Activated T-cell treated with anti-CD3 and anti-CD28 coated beads for 4 hours (primary cell): Measurements from ENCODE around the gene SYNGR1.

Experiments used
- DNase-seq: peaks from one replicate; pipeline ENCODE4 v3.0.0-alpha.2; 2020

The SYNGR1 gene

DNA sequence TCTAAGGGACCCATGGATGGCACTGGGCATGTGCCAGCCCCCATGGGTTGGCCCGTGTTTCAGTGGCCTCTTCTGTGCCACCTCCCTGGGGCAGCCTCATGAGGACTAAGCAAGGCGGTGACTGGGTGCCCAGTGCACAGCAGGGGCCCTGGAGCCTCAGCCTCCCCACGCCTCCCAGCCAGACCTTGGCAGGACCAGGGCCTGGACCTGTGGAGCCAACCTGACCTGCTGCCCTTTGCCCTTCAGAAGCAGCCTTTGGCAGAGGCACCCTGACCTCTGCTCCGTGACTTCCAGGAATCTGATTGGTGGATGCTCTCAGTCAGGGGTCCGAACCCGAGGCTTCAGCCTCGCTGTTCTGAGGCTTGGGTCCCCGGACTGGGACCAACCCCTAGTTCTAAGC lies 25.0 kb downstream of the SYNGR1 start:
- DNase-seq = no peak

DNA sequence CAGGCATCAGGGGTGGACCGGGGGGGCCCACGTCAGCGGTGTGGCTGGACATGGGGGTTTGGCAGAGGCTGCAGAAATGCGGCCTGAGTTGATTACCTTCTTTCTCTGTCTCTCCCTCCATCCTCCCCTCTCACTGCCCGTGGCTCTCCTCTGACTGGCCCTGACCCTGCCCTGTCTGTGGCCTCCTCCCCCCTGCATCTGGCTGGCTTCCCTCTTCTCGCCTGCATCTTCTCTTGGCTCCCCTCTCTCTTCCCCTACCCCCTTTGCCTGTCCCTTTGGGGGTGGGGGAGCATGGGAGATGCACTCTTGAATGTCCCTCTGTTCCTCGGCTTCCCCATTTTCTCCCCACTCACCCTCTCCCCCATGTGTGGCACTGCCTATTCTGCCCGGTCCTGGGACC lies 25.9 kb downstream of the SYNGR1 start:
- DNase-seq = no peak

DNA sequence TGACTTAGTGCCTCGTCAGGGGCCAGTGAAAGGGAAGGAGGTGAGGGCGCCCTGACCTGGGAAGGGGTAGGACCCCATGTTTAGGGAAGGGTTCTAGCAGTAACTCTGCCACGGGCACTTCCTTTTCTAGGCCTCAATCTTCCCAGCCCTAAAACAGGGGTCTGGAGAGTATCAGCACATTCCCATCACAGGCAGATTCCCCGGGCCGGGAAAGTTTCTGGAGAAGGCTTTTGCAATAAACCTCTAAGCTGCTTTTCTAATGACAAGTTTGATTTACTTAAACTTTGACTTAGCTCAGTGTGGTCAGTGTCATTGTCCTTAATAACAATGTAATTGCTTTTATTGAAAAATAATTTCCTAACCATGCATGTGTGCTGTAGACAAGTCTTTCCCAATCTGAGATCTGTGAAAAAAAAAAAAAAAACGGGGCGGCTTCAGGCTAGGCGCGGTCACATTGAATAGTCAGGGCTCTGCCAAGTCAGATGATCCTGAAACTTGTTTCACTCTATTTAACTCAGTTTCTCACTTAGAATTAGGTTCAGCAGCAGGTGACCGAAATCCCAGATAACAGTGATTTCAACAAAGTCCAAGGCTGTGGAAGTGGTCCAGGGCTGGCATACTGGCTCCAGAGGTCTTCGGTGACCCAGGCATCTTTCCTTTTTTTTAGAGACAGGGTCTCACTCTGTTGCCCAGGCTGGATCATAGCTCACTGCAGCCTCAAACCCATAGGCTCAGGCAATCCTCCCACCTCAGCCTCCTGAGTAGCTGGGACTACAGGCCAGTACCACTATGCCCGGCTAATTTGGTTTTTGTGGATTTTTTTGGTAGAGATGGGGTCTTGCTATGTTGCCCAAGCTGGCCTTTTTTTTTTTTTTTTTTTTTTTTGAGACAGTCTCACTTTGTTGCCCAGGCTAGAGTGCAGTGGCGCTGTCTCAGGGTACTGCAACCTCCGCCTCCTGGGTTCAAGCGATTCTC lies 30.3 kb downstream of the SYNGR1 start:
- DNase-seq = no peak

DNA sequence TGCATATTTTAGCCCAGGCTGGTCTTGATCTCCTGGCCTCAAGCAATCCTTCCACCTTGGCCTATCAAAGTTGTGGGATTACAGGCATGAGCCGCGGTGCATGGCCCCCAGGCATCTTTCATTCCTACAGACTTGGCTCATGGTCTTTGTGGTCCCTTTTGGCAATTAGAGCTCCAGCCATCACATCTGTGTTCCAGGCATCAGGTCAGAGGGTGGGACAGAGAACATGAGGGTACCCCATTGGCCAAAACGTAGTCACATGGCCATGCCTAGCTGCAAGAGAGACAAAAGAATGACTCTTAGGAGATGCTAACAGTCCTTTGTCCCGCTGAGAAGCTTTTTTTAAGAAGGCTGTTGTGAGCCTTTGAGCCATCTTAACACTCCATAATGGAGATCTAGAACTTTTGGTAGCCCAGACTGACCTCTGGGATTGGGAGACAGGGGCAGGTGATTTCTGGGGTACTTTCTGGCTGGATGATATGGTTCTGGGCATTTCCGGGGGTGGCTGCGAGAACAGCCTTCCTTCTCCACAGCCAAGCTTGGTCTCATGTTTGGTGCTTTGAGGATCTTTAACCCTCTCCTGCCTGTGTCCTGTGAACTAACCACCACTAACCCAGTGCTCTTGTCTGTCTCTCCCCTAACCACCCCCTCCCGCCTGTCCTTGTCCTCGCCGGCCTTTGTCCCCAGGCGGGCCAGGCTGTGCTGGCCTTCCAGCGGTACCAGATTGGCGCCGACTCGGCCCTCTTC lies 31.4 kb downstream of the SYNGR1 start:
- no peak for DNase-seq

DNA sequence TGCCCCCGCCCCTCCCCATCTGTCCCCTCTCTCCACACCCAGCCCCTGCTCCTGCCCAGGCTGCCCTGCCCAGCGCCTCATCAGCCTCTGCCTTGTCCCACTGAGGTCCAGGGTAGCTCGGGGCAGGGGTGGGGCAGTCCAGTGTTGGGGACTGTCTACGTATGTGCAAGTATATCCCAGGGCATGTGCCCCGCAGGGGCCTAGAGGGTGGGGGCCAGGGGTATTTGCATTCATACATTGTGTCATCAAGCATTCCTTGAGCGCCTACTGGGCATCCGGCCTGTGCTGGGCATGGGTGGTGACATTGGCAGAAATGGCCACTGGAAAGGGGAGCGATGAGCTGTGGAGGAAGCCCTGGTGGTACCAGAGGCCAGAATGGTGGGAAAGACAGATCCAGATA lies 32.1 kb downstream of the SYNGR1 start:
- DNase-seq = no peak

DNA sequence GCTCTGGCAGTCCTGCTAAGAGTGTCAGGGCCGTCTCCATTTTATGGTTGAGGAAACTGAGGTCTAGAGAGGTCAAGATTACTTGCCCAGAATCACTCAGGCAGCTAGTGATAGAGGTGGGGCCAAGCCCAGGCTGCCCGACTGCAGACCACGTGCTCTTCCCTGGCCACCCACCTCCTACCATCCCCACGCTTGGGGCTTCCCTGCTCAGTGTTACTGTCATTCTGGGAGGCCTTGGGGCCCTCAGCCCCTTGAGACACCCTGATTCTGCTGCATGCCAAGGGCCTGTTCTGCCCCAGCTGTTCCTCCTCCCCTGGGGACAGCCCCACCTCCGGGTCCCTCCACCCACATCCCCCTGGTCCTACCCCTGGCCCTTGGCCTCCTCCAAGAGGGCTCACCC lies 32.6 kb downstream of the SYNGR1 start:
- DNase-seq = no peak

DNA sequence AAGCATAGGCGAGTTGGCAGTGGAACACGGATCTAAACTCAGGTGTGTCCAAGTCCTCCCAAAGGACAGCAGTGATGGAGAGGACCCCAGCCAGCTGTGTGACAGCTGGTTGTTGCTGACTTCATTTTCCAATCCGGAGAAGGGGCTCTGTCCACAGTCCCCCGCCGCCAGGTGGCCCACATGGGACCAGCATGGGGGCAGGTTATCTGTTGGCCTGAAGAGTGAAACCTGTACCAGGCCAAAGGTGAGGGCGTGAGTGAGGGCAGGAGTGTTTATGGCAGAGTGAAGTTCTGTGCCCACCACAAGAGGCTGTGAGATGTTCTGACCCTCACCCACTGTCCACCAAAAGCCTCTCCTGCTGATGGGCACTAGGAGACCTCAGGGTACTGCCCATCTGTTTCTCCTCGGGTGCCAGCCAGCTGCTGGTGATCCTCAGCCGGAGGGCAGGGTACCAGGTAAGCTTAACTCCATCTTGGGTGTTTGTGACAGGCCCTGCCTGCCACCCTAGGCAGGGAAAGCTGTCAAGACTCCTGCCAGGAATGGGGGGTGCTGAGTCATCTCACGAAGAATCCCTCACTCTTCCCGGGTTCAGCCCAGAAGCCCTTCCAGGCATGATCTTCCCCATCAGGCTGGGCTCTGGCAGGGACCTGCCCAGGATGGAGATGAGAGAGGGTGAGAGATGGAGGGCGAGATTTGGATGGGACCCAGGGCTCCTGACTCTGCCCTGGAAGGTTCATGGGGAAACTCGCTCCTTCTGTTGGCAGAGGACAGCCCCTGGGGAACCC lies 34.2 kb downstream of the SYNGR1 start:
- DNase-seq = no peak

DNA sequence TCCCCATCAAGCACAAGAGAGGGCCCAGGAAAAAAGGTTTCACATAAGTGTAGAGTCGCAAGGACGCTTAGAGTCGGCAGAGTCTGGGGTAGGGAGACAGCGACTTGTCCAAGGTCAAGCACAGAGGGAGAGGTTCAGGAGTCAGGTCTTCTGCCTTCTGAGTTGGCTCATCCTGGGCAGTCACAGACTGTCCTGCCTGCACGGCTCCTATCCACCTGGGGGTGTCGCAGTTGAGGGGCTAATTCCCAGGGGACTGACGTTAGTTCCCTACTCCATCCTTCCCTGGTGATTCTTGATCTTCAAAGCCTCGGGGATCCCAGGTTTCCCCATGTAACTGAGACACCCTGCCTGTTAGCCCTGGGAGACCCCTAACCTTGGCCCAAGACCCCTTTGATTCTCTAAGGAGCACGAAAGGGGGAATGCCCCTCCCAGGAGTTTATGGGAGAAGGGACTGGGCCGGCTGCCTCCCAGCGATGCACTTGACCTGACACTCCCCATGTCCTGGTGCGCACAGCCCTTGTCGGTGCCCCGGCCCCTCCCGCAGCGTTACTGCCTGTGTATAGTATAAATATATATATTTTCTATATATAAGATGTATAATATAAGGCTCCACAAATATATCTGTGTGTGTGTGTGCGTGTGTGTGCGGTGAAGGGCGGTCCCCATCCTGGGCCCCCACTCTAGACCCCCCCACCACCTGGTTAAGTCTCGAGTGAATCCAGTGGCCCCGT lies 35.1 kb downstream of the SYNGR1 start:
- DNase-seq = no peak

DNA sequence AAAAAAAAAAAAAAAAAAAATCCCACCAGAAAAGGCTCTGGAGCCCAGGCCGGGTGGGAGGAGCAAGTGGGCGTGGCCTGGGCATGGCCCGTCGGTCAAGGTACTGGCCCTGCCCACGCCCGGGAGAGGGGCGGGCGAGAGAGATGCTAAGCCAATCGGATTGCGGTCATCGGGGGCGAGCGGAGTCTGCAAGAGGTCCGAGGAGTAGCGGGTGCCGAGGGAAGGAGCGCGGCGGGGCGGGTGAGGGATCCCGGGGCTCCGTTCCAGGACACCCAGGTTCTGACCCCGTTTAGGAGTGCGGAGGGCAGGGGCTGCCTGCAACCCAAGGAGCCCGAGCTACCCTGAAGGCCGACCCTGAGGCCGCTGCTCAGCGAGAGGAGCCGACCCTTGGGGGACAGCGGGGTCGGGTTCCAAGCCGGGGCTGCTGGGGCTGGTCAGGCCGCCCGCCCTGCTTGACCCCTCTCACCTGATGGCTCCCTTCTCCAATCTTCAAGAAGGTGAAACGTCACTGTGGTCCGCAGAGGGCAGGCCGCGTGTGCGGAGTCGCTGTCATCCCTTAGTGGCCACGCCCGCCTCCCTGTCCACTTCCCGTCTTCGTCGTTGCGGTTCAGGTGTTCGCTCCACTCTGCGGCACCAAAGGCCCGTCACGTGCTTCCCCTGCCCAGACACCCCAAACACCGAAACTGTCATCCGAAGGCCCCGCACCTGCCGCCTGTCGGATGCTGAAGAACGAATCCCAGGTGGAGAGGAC lies 38.6 kb downstream of the SYNGR1 start:
- peak; percentile 33 for DNase-seq

DNA sequence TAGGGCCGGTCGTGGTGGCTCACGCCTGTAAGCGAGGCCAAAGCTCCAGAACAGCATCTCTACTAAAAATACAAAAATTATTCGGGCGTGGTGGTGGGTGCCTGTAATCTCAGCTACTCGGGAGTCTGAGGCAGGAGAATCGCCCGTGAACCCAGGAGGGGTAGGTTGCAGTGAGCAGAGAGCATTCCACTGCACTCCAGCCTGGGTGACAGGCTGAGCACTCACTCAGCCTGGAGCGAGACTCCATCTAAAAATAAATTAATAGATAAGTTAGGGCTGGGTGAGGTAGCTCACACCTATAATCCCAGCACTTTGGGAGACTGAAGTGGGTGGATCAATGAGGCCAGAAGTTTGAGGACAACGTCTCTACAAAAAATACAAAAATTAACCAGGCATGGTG lies 39.6 kb downstream of the SYNGR1 start:
- no peak for DNase-seq

DNA sequence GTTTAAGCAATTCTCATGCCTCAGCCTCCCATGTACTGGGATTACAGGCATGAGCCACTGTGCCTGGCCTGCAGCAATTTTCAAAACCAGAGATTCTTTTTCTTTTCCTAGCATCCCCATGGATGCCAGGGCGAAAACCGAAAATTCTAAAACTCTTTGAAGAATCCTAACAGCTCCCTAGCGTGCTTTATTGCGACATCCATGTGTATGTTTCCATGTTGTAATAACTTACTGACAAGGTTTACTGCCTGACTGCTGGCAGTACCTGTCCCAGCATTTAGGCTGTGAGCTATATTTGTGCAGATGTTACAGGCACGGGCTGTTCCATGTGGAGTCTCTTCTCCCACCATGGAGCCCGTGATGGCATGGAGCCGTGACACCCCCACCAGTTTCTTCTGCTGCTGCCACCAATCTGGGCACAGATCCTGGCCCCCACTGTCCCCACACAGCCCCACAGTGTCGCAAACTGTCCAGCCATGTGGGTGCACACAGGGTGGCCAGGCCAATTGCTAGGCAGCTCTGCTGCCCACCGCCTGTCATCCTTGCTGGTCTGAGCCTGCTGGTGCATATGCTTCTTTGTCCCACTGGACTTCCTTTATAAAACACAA lies 42.7 kb downstream of the SYNGR1 start:
- DNase-seq = no peak

DNA sequence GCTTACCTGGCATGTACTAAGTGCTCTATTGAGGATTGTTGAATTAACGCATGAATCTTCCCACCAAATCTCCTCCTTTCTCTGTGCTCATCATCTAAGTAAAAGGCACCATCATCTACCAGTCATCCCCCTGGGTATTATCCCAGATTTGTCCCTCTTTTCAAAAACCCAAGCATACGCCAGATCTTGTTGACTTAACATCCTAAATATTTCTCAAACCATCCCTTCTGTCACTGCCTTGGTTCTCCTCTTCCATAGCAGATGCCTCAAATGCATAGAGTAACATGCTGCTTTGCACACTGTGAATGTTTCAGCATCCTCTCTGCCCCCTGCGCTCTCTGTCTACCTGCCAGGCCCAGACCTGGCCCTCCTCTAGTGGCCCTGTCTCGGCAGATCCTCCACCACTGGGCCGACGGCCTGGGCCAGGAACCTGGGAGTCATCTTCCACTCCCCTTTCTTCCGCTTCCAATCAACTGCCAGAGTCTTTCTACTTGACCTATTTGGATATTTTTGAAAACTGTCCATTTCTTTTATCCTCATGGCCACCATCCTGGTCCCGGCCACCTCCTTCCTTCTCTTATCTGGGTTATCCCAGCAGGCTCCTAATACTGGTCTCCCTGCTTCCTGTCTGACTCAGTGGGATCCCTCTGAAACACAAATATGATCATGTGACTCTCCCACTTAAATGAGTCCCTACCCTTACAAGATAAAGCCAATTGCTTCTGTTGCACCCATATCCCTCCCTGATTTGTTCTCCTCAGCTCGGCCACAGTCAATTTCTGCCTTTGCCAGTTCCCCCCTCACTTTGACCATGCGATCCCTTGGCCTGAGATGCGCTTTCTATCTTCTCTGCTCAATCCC lies 46.4 kb downstream of the SYNGR1 start:
- DNase-seq = no peak

DNA sequence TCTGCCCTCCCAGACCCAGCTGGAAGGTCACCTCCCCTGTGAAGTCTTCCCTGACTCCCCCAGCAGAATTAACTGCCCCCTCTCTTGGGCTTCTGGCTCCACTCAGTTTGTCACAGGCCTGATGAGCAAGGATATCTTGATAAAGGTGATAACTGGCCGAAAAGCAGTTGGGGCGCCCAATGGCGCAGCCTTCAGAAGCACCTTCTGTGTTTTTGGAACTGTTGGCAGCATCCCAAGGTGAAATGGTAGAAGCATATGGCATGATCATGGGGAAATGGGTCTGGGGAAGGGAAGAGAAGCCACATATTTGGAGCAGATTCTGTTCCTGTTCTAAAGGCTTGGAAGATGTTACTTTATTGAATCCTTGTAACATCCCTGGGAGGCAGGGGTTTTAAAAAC lies 47.0 kb downstream of the SYNGR1 start:
- no peak for DNase-seq

DNA sequence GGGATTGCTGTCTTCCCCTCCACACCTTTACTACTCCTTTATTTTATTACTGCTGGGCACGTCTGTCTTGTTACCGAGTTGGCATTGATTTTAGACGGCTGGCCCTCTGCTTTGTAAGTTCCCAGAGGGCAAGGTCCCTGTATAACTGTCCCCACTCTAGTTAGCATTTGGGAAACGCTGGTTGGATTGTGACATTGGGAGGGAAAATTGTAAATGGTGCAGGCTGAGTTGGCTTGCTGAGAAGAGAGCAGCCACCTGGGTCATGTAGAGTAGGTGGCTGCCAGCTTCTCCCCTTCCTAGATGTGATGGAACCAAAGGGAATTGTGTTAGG lies 51.5 kb downstream of the SYNGR1 start:
- DNase-seq = no peak

DNA sequence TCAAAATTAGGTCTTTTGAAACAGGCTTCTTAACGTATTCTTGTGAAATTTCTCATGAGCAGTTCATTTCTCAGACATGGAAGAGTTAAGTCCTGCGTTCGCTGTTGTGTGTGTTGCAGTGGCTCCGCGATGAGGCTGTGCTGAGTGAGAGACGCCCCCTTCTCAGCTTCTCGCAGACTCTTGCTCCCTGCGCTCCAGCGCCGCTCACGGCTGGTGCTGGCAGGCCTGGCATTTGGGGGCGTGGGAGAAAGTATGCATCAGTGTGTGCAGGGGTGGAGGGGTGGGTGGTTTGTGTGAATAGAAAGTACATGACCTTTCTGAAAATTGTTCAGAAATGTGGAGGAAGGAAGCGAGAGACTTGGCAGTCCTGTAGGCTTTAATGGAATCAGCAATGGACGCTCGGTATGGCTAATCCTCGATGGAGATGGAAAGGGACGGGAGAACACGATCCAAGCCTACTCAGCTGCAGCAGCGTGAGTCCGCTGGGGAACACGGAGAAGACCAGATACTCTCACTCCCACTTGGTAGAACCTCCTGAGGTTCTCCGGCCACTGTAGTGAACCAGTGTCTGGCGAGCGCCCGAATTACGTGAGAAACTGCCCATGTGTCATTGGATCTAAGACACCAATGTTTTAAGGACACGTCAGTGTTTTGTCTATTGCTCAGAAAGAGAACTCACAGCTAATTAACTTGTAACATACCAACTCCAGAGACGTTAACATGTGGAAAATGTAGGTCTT lies 55.7 kb downstream of the SYNGR1 start:
- no peak for DNase-seq

DNA sequence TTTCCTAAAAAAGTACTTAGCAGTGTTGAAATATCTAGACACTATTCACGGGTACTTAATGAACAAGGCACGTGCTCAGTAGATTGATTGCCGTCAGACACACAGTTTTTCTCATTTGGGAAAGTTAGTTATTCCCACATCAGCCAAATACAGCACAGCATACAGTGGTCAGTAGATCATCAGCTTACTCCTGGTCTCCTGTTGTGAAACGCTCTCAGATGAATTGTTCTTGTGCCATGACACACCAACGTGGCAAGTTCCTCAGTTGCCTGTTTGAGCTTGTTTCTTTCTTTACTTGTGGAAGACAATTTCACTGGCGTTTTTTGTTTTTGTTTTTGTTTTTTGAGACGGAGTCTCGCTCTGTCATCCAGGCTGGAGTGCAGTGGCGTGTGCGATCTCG lies 58.4 kb downstream of the SYNGR1 start:
- no peak for DNase-seq

DNA sequence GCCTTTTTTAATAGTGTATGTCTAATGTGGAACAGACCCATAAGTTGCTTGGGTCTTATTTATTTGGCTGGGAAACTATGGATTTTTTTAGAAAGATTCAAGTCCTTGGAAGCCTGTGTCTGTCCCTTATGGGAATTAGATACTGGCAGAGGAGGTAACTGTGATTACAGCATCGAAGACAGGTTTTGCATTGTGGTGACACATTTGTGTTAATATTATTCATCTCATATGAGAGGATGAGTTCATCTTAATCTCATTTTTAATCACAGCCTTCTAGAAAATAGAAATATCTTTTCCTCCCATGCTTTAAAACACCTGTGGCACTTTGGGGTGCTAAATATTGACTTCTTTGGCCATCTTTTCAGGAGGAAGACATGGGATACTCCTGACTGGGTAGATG lies 59.0 kb downstream of the SYNGR1 start:
- DNase-seq = no peak

DNA sequence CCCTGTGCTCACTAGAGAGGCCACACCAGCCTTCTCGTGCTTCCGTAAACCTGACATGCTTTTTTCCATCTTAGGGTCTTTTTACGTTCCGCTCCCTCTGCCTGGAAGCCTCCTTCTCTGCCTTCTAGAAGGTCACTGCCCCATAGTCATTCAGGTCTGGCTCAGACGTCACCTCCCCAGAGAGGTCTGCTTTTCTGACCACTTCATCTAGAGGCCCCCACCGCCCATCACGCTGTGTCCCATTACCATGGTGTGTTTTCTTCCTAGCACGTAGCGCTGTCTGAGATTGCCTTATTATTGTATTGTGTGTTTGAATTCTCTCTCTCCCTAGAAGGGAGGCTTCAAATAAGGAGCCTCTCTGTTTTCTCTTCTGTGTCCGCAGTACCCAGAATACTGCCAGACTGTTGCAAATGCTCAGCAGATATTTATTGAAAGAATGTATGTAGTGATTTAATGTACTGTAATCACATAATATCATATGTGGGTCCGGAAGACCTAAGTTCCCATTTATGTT lies 59.8 kb downstream of the SYNGR1 start:
- no peak for DNase-seq

DNA sequence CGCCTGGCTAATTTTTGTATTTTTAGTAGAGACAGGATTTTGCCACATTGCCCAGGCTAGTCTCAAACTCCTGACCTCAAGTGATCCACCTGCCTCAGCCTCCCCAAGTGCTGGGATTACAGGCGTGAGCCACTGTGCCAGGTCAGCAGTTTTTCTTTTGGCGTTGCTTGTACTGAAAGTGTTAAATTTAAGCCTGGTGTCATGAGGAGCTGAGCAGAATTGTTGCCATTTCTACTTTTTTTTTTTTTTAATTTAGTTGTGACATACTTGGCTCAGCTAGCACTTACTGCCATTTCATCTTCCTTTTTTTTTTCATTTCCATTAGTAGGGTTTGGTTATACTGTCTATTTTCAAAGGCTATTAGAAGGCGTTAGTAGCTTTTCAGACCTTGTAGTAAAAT lies 60.5 kb downstream of the SYNGR1 start:
- DNase-seq = no peak
